ENCODE data around the gene TET3. TPM values are rescaled to one million over a fixed set of nuclear protein-coding genes. Genes with fewer than 3 reads are reported as not detected.

The TET3 gene
- total RNA-seq, 3 donors from 2014 or later (not counting 1 experiment from before 2014, with no cell fraction given) = 40.0 to 47.9 (median 45.3) TPM

DNA sequence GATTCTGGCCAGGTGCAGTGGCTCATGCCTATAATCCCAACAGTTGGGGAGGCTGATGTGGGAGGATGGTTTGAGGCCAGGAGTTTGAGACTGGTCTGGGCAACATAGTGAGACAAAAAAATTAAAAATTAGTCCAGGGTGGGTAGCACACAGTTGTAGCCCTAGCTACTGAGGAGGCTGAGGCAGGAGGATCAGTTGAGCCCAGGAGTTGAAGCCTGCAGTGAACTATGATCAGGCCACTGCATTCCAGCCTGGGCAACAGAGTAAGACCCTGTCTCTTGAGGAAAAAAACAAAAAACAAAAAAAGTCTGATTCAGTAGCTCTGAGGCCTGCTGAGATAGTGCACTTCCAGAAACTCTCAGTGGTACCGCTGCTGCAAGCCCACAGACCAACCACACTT, 7.9 kb upstream of the TET3 start:
- Histone ChIP-seq H3K27ac (ENCODE audit: low read length) (no peak overlapping the region), H3K4me1 (ENCODE audit: control insufficient read depth, insufficient read depth, low read length) (peaks cover 34% of the 10 kb centered on the region), H3K36me3 (ENCODE audit: control insufficient read depth, insufficient read depth, low read length) (no peaks in the 10 kb centered on the region), H3K4me3 (ENCODE audit: low read length) (no peak overlapping the region), H3K27me3 (ENCODE audit: control insufficient read depth, insufficient read depth, low read length) (peaks cover 5% of the 10 kb centered on the region), H3K9me3 (ENCODE audit: control insufficient read depth, insufficient read depth, low read length) (no peaks in the 10 kb centered on the region)
- DNase-seq (no peak), ATAC-seq (no peak)
- WGBS (ENCODE audit: insufficient coverage) = 96% methylated on average over 1 of the region's 1 CpG
- H3K27ac Mint-ChIP-seq = no peak overlapping the region
- H3K4me1 Mint-ChIP-seq = peaks cover 28 to 35% of the 10 kb centered on the region in 2 donors
- intact Hi-C loops (cut with micrococcal nuclease) = no loop called here
- H3K9me3 Mint-ChIP-seq = no peaks in the 10 kb centered on the region
- H3K36me3 Mint-ChIP-seq = no peaks in the 10 kb centered on the region
- no peak overlapping the region for H3K4me3 Mint-ChIP-seq
- peaks cover 30 to 31% of the 10 kb centered on the region in 2 donors for H3K27me3 Mint-ChIP-seq (ENCODE audit: low read depth in 2 of 2)
- TF ChIP-seq, protein P1, sequence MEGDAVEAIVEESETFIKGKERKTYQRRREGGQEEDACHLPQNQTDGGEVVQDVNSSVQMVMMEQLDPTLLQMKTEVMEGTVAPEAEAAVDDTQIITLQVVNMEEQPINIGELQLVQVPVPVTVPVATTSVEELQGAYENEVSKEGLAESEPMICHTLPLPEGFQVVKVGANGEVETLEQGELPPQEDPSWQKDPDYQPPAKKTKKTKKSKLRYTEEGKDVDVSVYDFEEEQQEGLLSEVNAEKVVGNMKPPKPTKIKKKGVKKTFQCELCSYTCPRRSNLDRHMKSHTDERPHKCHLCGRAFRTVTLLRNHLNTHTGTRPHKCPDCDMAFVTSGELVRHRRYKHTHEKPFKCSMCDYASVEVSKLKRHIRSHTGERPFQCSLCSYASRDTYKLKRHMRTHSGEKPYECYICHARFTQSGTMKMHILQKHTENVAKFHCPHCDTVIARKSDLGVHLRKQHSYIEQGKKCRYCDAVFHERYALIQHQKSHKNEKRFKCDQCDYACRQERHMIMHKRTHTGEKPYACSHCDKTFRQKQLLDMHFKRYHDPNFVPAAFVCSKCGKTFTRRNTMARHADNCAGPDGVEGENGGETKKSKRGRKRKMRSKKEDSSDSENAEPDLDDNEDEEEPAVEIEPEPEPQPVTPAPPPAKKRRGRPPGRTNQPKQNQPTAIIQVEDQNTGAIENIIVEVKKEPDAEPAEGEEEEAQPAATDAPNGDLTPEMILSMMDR (IDR thresholded peaks at IDR 0.05) = no peak

DNA sequence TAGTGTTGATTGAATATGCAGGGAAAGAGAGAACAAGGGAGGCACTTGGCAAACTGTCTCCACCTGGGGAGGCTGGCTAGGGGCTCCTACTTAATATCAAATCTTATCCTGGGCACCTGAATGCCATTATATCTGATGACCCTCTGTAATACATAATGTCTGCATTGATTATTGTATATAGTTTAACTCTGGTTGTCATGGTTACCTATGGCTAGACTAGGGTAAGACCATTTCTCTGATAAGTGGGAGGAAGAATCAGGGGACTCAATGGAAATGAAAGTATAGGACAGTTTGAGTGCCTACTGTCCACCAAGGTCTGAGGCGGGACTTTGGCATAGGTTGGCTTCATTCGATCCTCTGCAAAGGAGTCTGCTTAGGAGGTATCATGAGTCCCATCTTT, 7.2 kb upstream of the TET3 start:
- peaks cover 5% of the 10 kb centered on the region for H3K27me3 ChIP-seq (ENCODE audit: control insufficient read depth, insufficient read depth, low read length)
- H3K9me3 ChIP-seq (ENCODE audit: control insufficient read depth, insufficient read depth, low read length) = no peaks in the 10 kb centered on the region
- intact Hi-C loops (cut with micrococcal nuclease) = no loop called here
- TF ChIP-seq, protein P1 (IDR thresholded peaks at IDR 0.05) = no peak
- H3K4me3 ChIP-seq (ENCODE audit: low read length) = no peak overlapping the region
- Mint-ChIP-seq H3K4me1 (peaks cover 24 to 33% of the 10 kb centered on the region in 2 donors), H3K4me3 (no peak overlapping the region), H3K27me3 (ENCODE audit: low read depth in 2 of 2) (peaks cover 34 to 35% of the 10 kb centered on the region in 2 donors), H3K27ac (no peak overlapping the region), H3K36me3 (no peaks in the 10 kb centered on the region), H3K9me3 (no peaks in the 10 kb centered on the region)
- H3K36me3 ChIP-seq (ENCODE audit: control insufficient read depth, insufficient read depth, low read length) = no peaks in the 10 kb centered on the region
- ATAC-seq = no peak
- WGBS (ENCODE audit: insufficient coverage) = 100% methylated on average over 2 of the region's 2 CpGs
- no peak overlapping the region for H3K27ac ChIP-seq (ENCODE audit: low read length)
- no peak for DNase-seq
- H3K4me1 ChIP-seq (ENCODE audit: control insufficient read depth, insufficient read depth, low read length) = peaks cover 30% of the 10 kb centered on the region

DNA sequence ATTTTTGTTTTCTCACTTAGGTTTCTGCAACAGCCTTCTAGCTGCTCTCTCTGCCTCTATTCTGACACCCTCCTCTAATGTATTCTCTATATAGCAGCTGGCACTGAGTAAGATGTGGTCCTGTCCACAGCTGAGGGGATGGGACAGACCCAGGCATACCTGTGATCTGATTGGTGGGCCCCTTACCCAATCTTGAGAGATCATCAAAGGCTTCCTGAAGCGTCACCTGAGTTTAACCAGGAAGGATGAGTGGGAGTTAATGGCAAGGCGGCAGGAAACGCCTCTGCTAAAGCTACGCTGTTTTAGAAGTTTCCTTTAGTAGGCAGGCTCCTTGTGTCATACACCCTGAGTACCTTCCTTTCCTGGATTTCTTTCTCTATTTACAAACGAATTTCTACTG, 5.7 kb upstream of the TET3 start:
- Mint-ChIP-seq H3K4me3 (no peak overlapping the region), H3K27me3 (ENCODE audit: low read depth in 2 of 2) (peaks cover 36 to 38% of the 10 kb centered on the region in 2 donors), H3K36me3 (no peaks in the 10 kb centered on the region), H3K4me1 (peaks cover 33 to 35% of the 10 kb centered on the region in 2 donors), H3K27ac (peak overlapping the region in 1 of 2 donors; percentile 41), H3K9me3 (no peaks in the 10 kb centered on the region)
- no peaks in the 10 kb centered on the region for H3K36me3 ChIP-seq (ENCODE audit: control insufficient read depth, insufficient read depth, low read length)
- H3K27ac ChIP-seq (ENCODE audit: low read length) = no peak overlapping the region
- intact Hi-C loops (cut with micrococcal nuclease) = no loop called here
- no peaks in the 10 kb centered on the region for H3K9me3 ChIP-seq (ENCODE audit: control insufficient read depth, insufficient read depth, low read length)
- H3K27me3 ChIP-seq (ENCODE audit: control insufficient read depth, insufficient read depth, low read length) = peaks cover 5% of the 10 kb centered on the region
- peaks cover 32% of the 10 kb centered on the region for H3K4me1 ChIP-seq (ENCODE audit: control insufficient read depth, insufficient read depth, low read length)
- TF ChIP-seq, protein P1 (IDR thresholded peaks at IDR 0.05) = no peak
- no peak overlapping the region for H3K4me3 ChIP-seq (ENCODE audit: low read length)
- DNase-seq (peak in 1 of 2 donors; percentile 86), ATAC-seq (peak in 2 of 3 donors; percentile 58 to 65)
- WGBS (ENCODE audit: insufficient coverage) = 10% methylated on average over 5 of the region's 5 CpGs

DNA sequence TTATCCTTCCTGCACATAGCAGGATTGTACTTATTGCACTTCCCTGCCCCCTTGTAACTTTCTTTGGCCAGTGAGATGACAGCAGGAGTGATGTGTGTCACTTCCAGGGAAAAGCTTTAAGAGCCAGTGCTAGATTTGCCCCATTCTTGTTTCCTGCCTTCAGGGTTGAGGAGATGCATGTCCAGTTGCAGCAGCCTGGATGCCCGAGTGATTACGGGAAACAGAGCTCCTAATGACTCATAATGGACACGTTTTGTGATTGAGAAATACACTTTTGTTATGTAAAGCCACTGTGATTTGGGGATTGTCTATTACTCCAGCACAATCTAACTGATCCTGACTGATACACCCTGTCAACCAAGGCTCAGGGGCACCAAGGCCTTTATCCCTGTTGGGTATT, 5.0 kb upstream of the TET3 start:
- DNase-seq = no peak
- Mint-ChIP-seq H3K36me3 (no peaks in the 10 kb centered on the region), H3K27ac (no peak overlapping the region), H3K27me3 (ENCODE audit: low read depth in 2 of 2) (peaks cover 36 to 38% of the 10 kb centered on the region in 2 donors), H3K4me1 (peaks cover 33 to 37% of the 10 kb centered on the region in 2 donors), H3K4me3 (no peak overlapping the region), H3K9me3 (no peaks in the 10 kb centered on the region)
- TF ChIP-seq, protein P1 (IDR thresholded peaks at IDR 0.05) = no peak
- peaks cover 5% of the 10 kb centered on the region for H3K27me3 ChIP-seq (ENCODE audit: control insufficient read depth, insufficient read depth, low read length)
- no peak overlapping the region for H3K4me3 ChIP-seq (ENCODE audit: low read length)
- no peaks in the 10 kb centered on the region for H3K9me3 ChIP-seq (ENCODE audit: control insufficient read depth, insufficient read depth, low read length)
- H3K36me3 ChIP-seq (ENCODE audit: control insufficient read depth, insufficient read depth, low read length) = no peaks in the 10 kb centered on the region
- H3K27ac ChIP-seq (ENCODE audit: low read length) = no peak overlapping the region
- peaks cover 36% of the 10 kb centered on the region for H3K4me1 ChIP-seq (ENCODE audit: control insufficient read depth, insufficient read depth, low read length)
- WGBS (ENCODE audit: insufficient coverage) = 72% methylated on average over 3 of the region's 3 CpGs
- no peak for ATAC-seq
- intact Hi-C loops (cut with micrococcal nuclease) = loop anchor here (10.0 kb wide), 1 partner anchor 165 kb away; the partner anchor contains the start of gene BOLA3

Measured in natural killer cell (primary cell).